ENCODE measurements around the gene NOTCH4.

GRCh38 chr6:32189069-32189741 is 34.7 kb downstream of the NOTCH4 start:
- TF ChIP-seq TAF1 (IDR thresholded peaks at IDR 0.05; ENCODE audit: low read depth) (no peak), CEBPB (IDR thresholded peaks at IDR 0.05) (no peak)
